Measurements from ENCODE around the gene ZNF841. TPM values are rescaled to one million over a fixed set of nuclear protein-coding genes. Genes with fewer than 3 reads are reported as not detected.

ZNF841 gene
- total and polyA plus RNA-seq, 2 donors (not counting 3 experiments of a cell fraction or from before 2014, with no cell fraction given): 5.2 to 17.7 TPM

DNA sequence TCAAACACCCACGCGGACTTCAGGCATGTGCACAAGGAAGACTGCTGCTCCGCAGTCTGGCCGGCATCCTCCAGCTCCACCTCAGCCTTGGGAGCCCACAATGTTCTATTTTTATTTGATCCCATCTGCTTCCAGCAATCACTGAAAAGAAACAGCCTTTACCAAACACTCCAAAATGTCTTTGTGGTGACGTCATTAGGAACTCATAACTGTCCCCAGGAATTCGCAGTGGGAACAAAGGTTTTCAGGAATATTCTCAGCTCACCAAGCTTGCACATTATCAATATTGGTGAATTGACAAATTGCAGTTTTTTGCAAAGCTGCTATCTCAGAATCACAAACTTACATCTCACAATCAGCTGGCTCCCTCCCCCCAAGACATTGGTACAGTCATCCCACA is 15.2 kb upstream of the ZNF841 start:
- no peak overlapping the region for H3K9ac ChIP-seq (replicated peaks; ENCODE audit: extremely low read depth, insufficient read depth, low read length)
- H3K79me2 ChIP-seq (ENCODE audit: control insufficient read depth, insufficient read depth, low read length): no peaks in the 10 kb centered on the region
- no peak overlapping the region for H2AFZ ChIP-seq (ENCODE audit: low read depth, low read length)
- H3K4me3 ChIP-seq (replicated peaks in 1 of 3; ENCODE audit: insufficient read depth in 1 of 3, low read depth in 1 of 3, low read length in 3 of 3): no peak overlapping the region
- H3K27me3 ChIP-seq (ENCODE audit: control insufficient read depth in 2 of 2, insufficient read depth in 2 of 2, low read length in 2 of 2): no peaks in the 10 kb centered on the region
- ChIA-PET CTCF (no interaction called here), POLR2A (no interaction called here)
- intact Hi-C loops (cut with micrococcal nuclease): no loop called here
- TF ChIP-seq POLR2A (IDR thresholded peaks at IDR 0.05; ENCODE audit: low read depth, low read length) (no peak), JUN (IDR thresholded peaks at IDR 0.05; ENCODE audit: borderline replicate concordance, insufficient read depth, insufficient read length, low read depth) (no peak), POLR2AphosphoS5 (IDR thresholded peaks at IDR 0.05; ENCODE audit: insufficient read depth, low read depth, low read length) (no peak), MYC (IDR thresholded peaks at IDR 0.05; ENCODE audit: low read depth, low read length) (no peak), FOS (IDR thresholded peaks at IDR 0.05; ENCODE audit: borderline replicate concordance, insufficient read depth, low read length) (no peak), EZH2 (IDR thresholded peaks at IDR 0.05; ENCODE audit: borderline replicate concordance, low read depth, low read length, severe bottlenecking) (no peak), GATA2 (IDR thresholded peaks at IDR 0.05; ENCODE audit: insufficient read depth, insufficient read length, low read depth, low read length) (no peak)
- TF ChIP-seq, protein P1, sequence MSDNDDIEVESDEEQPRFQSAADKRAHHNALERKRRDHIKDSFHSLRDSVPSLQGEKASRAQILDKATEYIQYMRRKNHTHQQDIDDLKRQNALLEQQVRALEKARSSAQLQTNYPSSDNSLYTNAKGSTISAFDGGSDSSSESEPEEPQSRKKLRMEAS (IDR thresholded peaks at IDR 0.05; ENCODE audit: insufficient read depth, insufficient read length): no peak
- TF ChIP-seq, protein P2, sequence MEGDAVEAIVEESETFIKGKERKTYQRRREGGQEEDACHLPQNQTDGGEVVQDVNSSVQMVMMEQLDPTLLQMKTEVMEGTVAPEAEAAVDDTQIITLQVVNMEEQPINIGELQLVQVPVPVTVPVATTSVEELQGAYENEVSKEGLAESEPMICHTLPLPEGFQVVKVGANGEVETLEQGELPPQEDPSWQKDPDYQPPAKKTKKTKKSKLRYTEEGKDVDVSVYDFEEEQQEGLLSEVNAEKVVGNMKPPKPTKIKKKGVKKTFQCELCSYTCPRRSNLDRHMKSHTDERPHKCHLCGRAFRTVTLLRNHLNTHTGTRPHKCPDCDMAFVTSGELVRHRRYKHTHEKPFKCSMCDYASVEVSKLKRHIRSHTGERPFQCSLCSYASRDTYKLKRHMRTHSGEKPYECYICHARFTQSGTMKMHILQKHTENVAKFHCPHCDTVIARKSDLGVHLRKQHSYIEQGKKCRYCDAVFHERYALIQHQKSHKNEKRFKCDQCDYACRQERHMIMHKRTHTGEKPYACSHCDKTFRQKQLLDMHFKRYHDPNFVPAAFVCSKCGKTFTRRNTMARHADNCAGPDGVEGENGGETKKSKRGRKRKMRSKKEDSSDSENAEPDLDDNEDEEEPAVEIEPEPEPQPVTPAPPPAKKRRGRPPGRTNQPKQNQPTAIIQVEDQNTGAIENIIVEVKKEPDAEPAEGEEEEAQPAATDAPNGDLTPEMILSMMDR (IDR thresholded peaks at IDR 0.05; ENCODE audit: extremely low read depth in 1 of 2, insufficient read depth in 1 of 2, low read depth in 1 of 2, low read length in 2 of 2): no peak
- H3K4me1 ChIP-seq (ENCODE audit: control insufficient read depth, extremely low read depth, insufficient read depth, low read length): no peaks in the 10 kb centered on the region
- no peak overlapping the region for H3K27ac ChIP-seq (ENCODE audit: insufficient read depth, low read depth, low read length)
- DNase-seq (ENCODE audit: low read depth, low spot score): no peak
- no peak overlapping the region for H3K4me2 ChIP-seq (ENCODE audit: insufficient read depth, low read length)
- no peak for FAIRE-seq
- no peaks in the 10 kb centered on the region for H3K9me1 ChIP-seq (replicated peaks; ENCODE audit: control insufficient read depth, extremely low read depth, insufficient read depth, low read length)
- peaks cover 25% of the 10 kb centered on the region for H3K9me3 ChIP-seq (replicated peaks; ENCODE audit: control insufficient read depth, insufficient read depth, low read length)
- H3K36me3 ChIP-seq (ENCODE audit: control insufficient read depth in 2 of 2, extremely low read depth in 1 of 2, insufficient read depth in 2 of 2, low read length in 2 of 2): peaks cover 0 to 2% of the 10 kb centered on the region in 2 experiments
- BruUV-seq (replicated peaks): no TSS peak
- H4K20me1 ChIP-seq (replicated peaks; ENCODE audit: control insufficient read depth, extremely low read depth, insufficient read depth, low read length): no peaks in the 10 kb centered on the region
- dilution Hi-C loops (cut with MboI; ENCODE audit: extremely low pct_ligation_motif_present, low sequenced_read_pairs): no loop called here
